ENCODE data around the gene XRCC4. TPM values are rescaled to one million over a fixed set of nuclear protein-coding genes. Genes with fewer than 3 reads are reported as not detected.
A peak's percentile ranks its signal among the peaks of the same experiment; 100 is the strongest.

XRCC4 gene
- total and polyA plus RNA-seq, 12 donors, result 2.4 to 15.8 (median 6.3) TPM

DNA sequence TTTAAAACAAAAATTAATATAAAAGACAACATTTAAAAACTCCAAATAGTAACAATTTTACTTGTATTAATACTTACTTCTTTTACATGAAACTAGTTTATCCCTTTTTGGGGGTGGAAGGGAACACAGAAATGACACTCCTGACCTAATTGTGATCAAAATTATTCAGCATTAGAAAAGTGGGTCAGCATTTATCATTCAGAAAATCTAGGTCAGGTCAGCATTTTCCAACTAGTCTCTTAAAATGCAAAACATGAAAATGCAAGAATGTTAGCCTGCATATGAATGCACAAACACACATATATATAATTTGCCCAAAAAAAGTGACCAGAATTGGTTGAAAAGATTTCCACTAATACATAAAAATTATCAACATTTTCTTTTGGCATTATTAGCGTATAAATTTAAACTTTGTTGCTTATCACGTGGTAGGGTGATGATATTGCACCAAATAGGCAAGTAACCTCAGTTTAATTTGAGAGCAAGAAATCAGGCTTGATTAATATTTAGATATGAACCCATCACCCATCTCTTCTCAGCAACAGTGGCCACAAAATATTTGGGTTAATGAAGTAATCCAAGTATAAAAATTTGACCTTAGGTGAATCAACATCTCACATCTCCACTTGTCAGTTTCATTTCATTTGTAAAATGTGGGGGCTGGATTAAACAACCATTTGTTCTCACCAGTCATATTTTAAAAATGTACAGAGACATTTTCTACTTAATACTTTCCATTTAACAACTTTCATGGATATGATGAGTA, 5.9 kb upstream of the XRCC4 start:
- Histone ChIP-seq H3K4me1 (replicated peaks in 1 of 2) (peaks cover 37 to 85% of the 10 kb centered on the region in 2 donors), H3K4me3 (no peak overlapping the region), H3K27me3 (no peaks in the 10 kb centered on the region), H3K9me3 (replicated peaks in 1 of 3) (no peaks in the 10 kb centered on the region), H3K36me3 (replicated peaks in 1 of 2) (no peaks in the 10 kb centered on the region), H3K27ac (peak overlapping the region in 2 of 5 donors; percentile 7 to 24)
- DNase-seq, result no peak
- intact Hi-C loops (cut with DNase I), result no loop called here
- WGBS, 4 donors, result 40 to 54% (median 47%) methylated on average over 2 of the region's 2 CpGs
- TF ChIP-seq POLR2A (IDR thresholded peaks at IDR 0.05), result no peak
- TF ChIP-seq, protein P1, sequence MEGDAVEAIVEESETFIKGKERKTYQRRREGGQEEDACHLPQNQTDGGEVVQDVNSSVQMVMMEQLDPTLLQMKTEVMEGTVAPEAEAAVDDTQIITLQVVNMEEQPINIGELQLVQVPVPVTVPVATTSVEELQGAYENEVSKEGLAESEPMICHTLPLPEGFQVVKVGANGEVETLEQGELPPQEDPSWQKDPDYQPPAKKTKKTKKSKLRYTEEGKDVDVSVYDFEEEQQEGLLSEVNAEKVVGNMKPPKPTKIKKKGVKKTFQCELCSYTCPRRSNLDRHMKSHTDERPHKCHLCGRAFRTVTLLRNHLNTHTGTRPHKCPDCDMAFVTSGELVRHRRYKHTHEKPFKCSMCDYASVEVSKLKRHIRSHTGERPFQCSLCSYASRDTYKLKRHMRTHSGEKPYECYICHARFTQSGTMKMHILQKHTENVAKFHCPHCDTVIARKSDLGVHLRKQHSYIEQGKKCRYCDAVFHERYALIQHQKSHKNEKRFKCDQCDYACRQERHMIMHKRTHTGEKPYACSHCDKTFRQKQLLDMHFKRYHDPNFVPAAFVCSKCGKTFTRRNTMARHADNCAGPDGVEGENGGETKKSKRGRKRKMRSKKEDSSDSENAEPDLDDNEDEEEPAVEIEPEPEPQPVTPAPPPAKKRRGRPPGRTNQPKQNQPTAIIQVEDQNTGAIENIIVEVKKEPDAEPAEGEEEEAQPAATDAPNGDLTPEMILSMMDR (IDR thresholded peaks at IDR 0.05), result no peak

GRCh38 chr5:83072966-83073365, 4.4 kb upstream of the XRCC4 start:
- intact Hi-C loops (cut with DNase I), result no loop called here
- WGBS, 4 donors, result 41 to 60% (median 56%) methylated on average over 6 of the region's 6 CpGs
- peak overlapping the region in 1 of 5 donors; percentile 7 for H3K27ac ChIP-seq
- peaks cover 40 to 79% of the 10 kb centered on the region in 2 donors for H3K4me1 ChIP-seq (replicated peaks in 1 of 2)
- TF ChIP-seq, protein P1 (IDR thresholded peaks at IDR 0.05), result no peak
- no peak for TF ChIP-seq POLR2A (IDR thresholded peaks at IDR 0.05)
- no peaks in the 10 kb centered on the region for H3K36me3 ChIP-seq (replicated peaks in 1 of 2)
- no peaks in the 10 kb centered on the region for H3K27me3 ChIP-seq
- no peak overlapping the region for H3K4me3 ChIP-seq
- peak in 4 of 7 donors; percentile 19 to 48 (median 25) for DNase-seq
- no peaks in the 10 kb centered on the region for H3K9me3 ChIP-seq (replicated peaks in 1 of 3)

DNA sequence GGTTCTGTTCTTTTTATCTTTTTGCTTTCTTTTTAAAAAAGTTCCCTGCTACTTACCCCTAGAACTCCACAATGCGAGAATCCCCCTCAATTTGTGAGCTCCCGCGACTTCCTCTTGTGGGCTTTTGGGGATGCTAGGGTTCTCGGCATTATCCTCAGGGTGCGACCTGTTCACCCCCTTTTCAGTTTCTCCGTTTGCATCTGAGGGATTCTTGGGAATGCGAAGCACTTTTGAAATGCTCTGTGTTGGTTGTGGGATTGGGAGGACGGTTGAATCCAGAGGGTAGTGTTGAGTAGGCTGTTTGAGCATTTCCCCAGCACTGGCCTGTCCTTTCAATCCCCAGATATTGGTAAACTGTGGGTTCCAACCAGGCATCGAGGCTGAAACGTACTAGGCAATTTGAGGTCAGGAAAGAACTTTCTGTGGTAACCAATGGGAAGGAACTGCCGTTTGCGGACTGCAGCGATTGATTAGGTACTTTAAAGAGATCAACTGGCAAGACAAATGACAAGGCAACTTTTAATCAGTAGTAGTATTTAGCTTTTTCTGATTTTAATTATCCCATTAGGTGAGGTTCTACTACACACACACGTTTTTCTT, 415 bp downstream of the XRCC4 start:
- H3K36me3 ChIP-seq (replicated peaks in 1 of 2), result no peaks in the 10 kb centered on the region
- no peaks in the 10 kb centered on the region for H3K9me3 ChIP-seq (replicated peaks in 1 of 3)
- TF ChIP-seq, protein P1 (IDR thresholded peaks at IDR 0.05), result no peak
- no peak for TF ChIP-seq POLR2A (IDR thresholded peaks at IDR 0.05)
- 2 to 4% (median 3%) methylated on average over 14 of the region's 14 CpGs for WGBS, 4 donors
- peak overlapping the region; percentile 53 to 90 (median 77) for H3K27ac ChIP-seq
- peak in 2 of 7 donors; percentile 2 to 26 for DNase-seq
- no peaks in the 10 kb centered on the region for H3K27me3 ChIP-seq
- H3K4me3 ChIP-seq, result peak overlapping the region; percentile 47 to 93 (median 88)
- intact Hi-C loops (cut with DNase I), result no loop called here
- H3K4me1 ChIP-seq (replicated peaks in 1 of 2), result peaks cover 25 to 44% of the 10 kb centered on the region in 2 donors

DNA sequence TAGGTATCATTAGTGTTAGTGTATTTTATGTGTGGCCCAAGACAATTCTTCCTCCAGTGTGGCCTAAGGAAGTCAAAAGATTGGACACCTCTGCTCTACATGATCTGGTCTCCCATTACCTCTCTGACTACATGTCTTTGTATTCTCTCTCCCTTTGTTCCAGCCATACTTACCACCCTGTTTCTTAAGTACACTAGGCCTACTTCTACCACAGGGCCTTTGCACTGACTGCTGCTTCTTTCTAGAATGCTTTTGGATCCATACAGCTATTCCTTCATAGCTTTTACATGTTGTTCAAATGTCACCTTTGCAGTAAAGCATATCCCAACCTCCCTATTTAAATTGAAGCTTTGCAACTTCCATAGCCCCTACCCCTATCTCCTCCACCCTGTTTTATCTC, 5.4 kb downstream of the XRCC4 start:
- Histone ChIP-seq H3K4me1 (replicated peaks in 1 of 2) (peaks cover 7 to 9% of the 10 kb centered on the region in 2 donors), H3K36me3 (replicated peaks in 1 of 2) (no peaks in the 10 kb centered on the region), H3K27me3 (no peaks in the 10 kb centered on the region), H3K27ac (no peak overlapping the region), H3K4me3 (no peak overlapping the region), H3K9me3 (replicated peaks in 1 of 3) (no peaks in the 10 kb centered on the region)
- TF ChIP-seq, protein P1 (IDR thresholded peaks at IDR 0.05), result no peak
- TF ChIP-seq POLR2A (IDR thresholded peaks at IDR 0.05), result no peak
- no peak for DNase-seq
- intact Hi-C loops (cut with DNase I), result no loop called here

Data from adrenal gland (tissue), 12 donors.